Renal cortical epithelial cell (primary cell): Measurements from ENCODE around the gene IGF1R. TPM values are rescaled to one million over a fixed set of nuclear protein-coding genes. Genes with fewer than 3 reads are reported as not detected.
"Not testable (repeated sequence)": the region's sequence is repeated elsewhere in the genome, so short reads cannot be mapped to it uniquely, and the experiment has no call there.

ENCODE experiments used
- DNase-seq: peaks from one replicate; pipeline ENCODE4 v3.0.0-alpha.2; 2011; ENCODE audit warnings: low read depth
- total RNA-seq: library from RNA; depleted of rRNA; stranded (reverse); fragments of >200 nt; gene quantifications from 2 replicates; pipeline ENCODE4 v1.2.3, GENCODE V29; 2014

IGF1R gene
- 26.9 and 272 TPM in 2 replicates for total RNA-seq

- DNase-seq = peak; percentile 74
Measured at GRCh38 chr15:98647774-98648653, at the start of gene IGF1R. TSS of gene IGF1R (plus strand) at chr15:98648539. CDS start at chr15:98649582, 1,043 bp downstream.

- peak; percentile 55 for DNase-seq
Measured at GRCh38 chr15:98599909-98600691, 48.2 kb upstream of the IGF1R start.

- DNase-seq = no peak
Measured at GRCh38 chr15:98604983-98605382, 43.4 kb upstream of the IGF1R start.

- DNase-seq = peak; percentile 84
Measured at GRCh38 chr15:98609144-98609852, 39.0 kb upstream of the IGF1R start.

GRCh38 chr15:98610991-98611390 lies 37.3 kb upstream of the IGF1R start:
- DNase-seq = no peak

GRCh38 chr15:98611808-98612207 lies 36.5 kb upstream of the IGF1R start:
- no peak for DNase-seq

- no peak for DNase-seq
Measured at GRCh38 chr15:98612490-98613110, 35.7 kb upstream of the IGF1R start.

- peak; percentile 47 for DNase-seq
Measured at GRCh38 chr15:98614681-98615080, 33.7 kb upstream of the IGF1R start.

GRCh38 chr15:98616397-98616796 lies 31.9 kb upstream of the IGF1R start:
- no peak for DNase-seq

GRCh38 chr15:98617328-98617980 lies 30.9 kb upstream of the IGF1R start:
- no peak for DNase-seq

GRCh38 chr15:98618576-98618975 lies 29.8 kb upstream of the IGF1R start:
- not testable (repeated sequence) for DNase-seq

- no peak for DNase-seq
Measured at GRCh38 chr15:98620020-98620419, 28.3 kb upstream of the IGF1R start.

GRCh38 chr15:98621021-98621420 lies 27.3 kb upstream of the IGF1R start:
- DNase-seq = no peak

- no peak for DNase-seq
Measured at GRCh38 chr15:98625614-98626013, 22.7 kb upstream of the IGF1R start.

GRCh38 chr15:98626153-98626552 lies 22.2 kb upstream of the IGF1R start:
- no peak for DNase-seq

- no peak for DNase-seq
Measured at GRCh38 chr15:98628216-98628615, 20.1 kb upstream of the IGF1R start.

- no peak for DNase-seq
Measured at GRCh38 chr15:98635848-98636247, 12.5 kb upstream of the IGF1R start.

- no peak for DNase-seq
Measured at GRCh38 chr15:98643115-98643514, 5.2 kb upstream of the IGF1R start.

GRCh38 chr15:98646546-98647025 lies 1.8 kb upstream of the IGF1R start:
- DNase-seq = no peak

GRCh38 chr15:98647026-98647773 lies 1.1 kb upstream of the IGF1R start:
- no peak for DNase-seq
